HepG2 (cell line): ENCODE results near the gene MAPK10. TPM values are rescaled to one million over a fixed set of nuclear protein-coding genes. Genes with fewer than 3 reads are reported as not detected.

Experiments
- CBX1 ChIP-seq: IDR thresholded peaks from one replicate; pipeline ENCODE4 v1.6.1; 2016; ENCODE audit warnings: antibody characterized with exemption, low read depth
- IKZF5 ChIP-seq: IDR thresholded peaks from 2 replicates; pipeline ENCODE4 v1.6.1; 2018; ENCODE audit warnings: missing genetic modification reagents, mild to moderate bottlenecking, missing compliant biosample characterization
- PLRG1 ChIP-seq: fragments of 450-650 bp; conservative IDR thresholded peaks from 2 replicates; pipeline ENCODE4 v1.6.1; 2016
- SETDB1 ChIP-seq: sonication (generic); formaldehyde crosslinking; IDR thresholded peaks from 2 replicates; pipeline ENCODE4 v1.5.1; 2020; ENCODE audit warnings: missing genetic modification reagents, mild to moderate bottlenecking, borderline replicate concordance
- TBP ChIP-seq: sonication (generic); formaldehyde crosslinking; IDR thresholded peaks from 2 replicates; pipeline ENCODE4 v1.5.0; 2020; ENCODE audit warnings: missing genetic modification reagents
- TFDP1 ChIP-seq: IDR thresholded peaks from 2 replicates; pipeline ENCODE4 v1.6.1; 2016; ENCODE audit warnings: missing compliant biosample characterization, missing genetic modification reagents, borderline replicate concordance
- ZBTB33 ChIP-seq: sonication (generic); formaldehyde crosslinking; IDR thresholded peaks from 2 replicates; pipeline ENCODE4 v1.4.0; 2020; ENCODE audit warnings: missing genetic modification reagents
- ZNF317 ChIP-seq: sonication (generic); formaldehyde crosslinking; IDR thresholded peaks from 2 replicates; pipeline ENCODE4 v1.5.0; 2020; ENCODE audit warnings: mild to moderate bottlenecking, missing genetic modification reagents
- ZNF530 ChIP-seq: sonication (generic); formaldehyde crosslinking; IDR thresholded peaks from 2 replicates; pipeline ENCODE4 v1.5.0; 2020; ENCODE audit warnings: low read depth, mild to moderate bottlenecking, missing genetic modification reagents
- ZNF629 ChIP-seq: sonication (generic); formaldehyde crosslinking; conservative IDR thresholded peaks from 2 replicates; pipeline ENCODE4 v1.5.0; 2020; ENCODE audit warnings: missing genetic modification reagents
- ZSCAN20 ChIP-seq: sonication (generic); formaldehyde crosslinking; IDR thresholded peaks from 2 replicates; pipeline ENCODE4 v1.4.0; 2020; ENCODE audit warnings: missing genetic modification reagents, mild to moderate bottlenecking, borderline replicate concordance
- polyA plus RNA-seq, 8 experiments: library from polyadenylated mRNA; depleted of rRNA in 3 of 8; stranded (reverse) in 7 of 8; unstranded in 1 of 8; fragments of >200 nt; fragmentation: Illumina TruSeq in 4 of 8; extraction: Trizol in 4 of 8; gene quantifications; 2 replicates each; pipeline versions ENCODE4 v1.2.1 to v1.2.3, GENCODE V29; 2011 to 2016; ENCODE audit warnings: low read depth in 4 of 8, missing spikeins in 1 of 8, mixed read lengths in 1 of 8; ENCODE audit not compliant: insufficient read depth in 1 of 8
- total RNA-seq, 5 experiments: library from RNA; depleted of rRNA; stranded (reverse); fragments of >200 nt; fragmentation: Illumina TruSeq; extraction: Trizol; gene quantifications; 2 replicates each; pipeline ENCODE4 v1.2.3, GENCODE V29; 2016; ENCODE audit warnings: low read depth in 1 of 5
- TF ChIP-seq, protein P1 (sequence below): sonication (generic); formaldehyde crosslinking; IDR thresholded peaks from 2 replicates; pipeline ENCODE4 v1.4.0; 2020; ENCODE audit warnings: missing genetic modification reagents

MAPK10 gene
- total and polyA plus RNA-seq, 2 of the 13 experiments (the other 11 are each of a cell fraction or from before 2014, with no cell fraction given), result not detected

DNA sequence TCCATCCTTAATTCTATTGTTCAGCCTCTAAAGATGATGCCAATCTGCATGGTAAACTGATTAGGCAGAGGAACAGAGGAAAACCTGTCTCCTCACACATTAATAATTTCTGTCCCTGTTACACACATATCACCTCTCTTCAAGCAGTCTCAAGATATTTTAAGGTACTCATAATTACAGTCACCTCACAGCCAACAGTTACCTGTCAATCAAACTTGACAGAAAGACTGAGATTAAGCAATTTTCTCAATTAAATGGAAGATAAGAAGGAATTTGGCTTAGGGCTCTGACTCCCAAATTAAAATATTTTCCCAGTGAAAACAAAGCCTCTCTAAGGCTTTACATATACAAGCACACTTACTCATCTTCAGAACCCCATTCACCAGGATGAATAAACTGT is 85.2 kb downstream of the MAPK10 start (continued):
- TF ChIP-seq TFDP1 (no peak), TBP (no peak), PLRG1 (no peak), ZNF317 (CRISPR knock-in tag) (no peak), ZSCAN20 (no peak), IKZF5 (CRISPR knock-in tag) (no peak), ZNF530 (CRISPR knock-in tag) (no peak), SETDB1 (CRISPR knock-in tag) (no peak), ZNF629 (CRISPR knock-in tag) (no peak), CBX1 (no peak), ZBTB33 (no peak)
- TF ChIP-seq, protein P1, sequence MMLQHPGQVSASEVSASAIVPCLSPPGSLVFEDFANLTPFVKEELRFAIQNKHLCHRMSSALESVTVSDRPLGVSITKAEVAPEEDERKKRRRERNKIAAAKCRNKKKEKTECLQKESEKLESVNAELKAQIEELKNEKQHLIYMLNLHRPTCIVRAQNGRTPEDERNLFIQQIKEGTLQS, result no peak
- TF ChIP-seq, all 625 proteins: peak for 0
